ENCODE measurements around the gene PPP4R3B. TPM values are rescaled to one million over a fixed set of nuclear protein-coding genes. Genes with fewer than 3 reads are reported as not detected.
"Not testable (repeated sequence)": the region's sequence is repeated elsewhere in the genome, so short reads cannot be mapped to it uniquely, and the experiment has no call there.

Gene PPP4R3B
- total and polyA plus RNA-seq, 4 experiments from 2014 or later = 76.7 to 114 (median 97.8) TPM

DNA sequence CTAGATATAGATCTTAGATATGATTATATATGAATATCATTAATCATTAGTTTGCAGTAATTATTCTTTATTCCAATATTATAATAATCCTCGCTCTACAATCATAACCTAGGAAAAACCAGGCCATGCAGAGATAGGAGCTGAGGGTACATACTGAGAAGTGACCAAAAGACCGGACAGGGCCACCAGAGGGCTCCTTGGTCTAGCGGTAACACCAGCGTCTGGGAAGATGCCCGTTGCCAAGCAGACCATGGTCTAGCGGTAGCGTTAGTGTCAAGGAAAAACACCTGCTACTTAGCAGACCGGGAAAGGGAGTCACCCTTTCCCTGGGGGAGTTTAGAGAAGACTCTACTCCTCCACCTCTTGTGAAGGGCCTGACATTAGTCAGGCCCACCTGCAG, 48.4 kb downstream of the PPP4R3B start:
- H3K27ac ChIP-seq (ENCODE audit: low read depth, low read length); H3K9me3 ChIP-seq (ENCODE audit: control insufficient read depth in 1 of 2, low read length in 2 of 2); H3K9me3 Mint-ChIP-seq; H3K4me3 Mint-ChIP-seq; H3K27me3 ChIP-seq (ENCODE audit: insufficient read depth, low read length); H3K27ac Mint-ChIP-seq; intact Hi-C loops (cut with micrococcal nuclease); POLR2A ChIA-PET (ENCODE audit: partially characterized antibody); H3K4me3 ChIP-seq (ENCODE audit: low read length in 2 of 2); DNase-seq; CTCF ChIA-PET (ENCODE audit: partially characterized antibody); H3K27me3 Mint-ChIP-seq: not testable (repeated sequence)
- H3K36me3 Mint-ChIP-seq = peaks cover 42 to 65% of the 10 kb centered on the region in 2 donors
- Histone ChIP-seq H3K4me1 (ENCODE audit: insufficient read depth, low read length) (peaks cover 20% of the 10 kb centered on the region), H3K36me3 (ENCODE audit: insufficient read depth, low read length) (peaks cover 25% of the 10 kb centered on the region)
- H3K4me1 Mint-ChIP-seq = peaks cover 11 to 25% (median 17%) of the 10 kb centered on the region in 4 donors

DNA sequence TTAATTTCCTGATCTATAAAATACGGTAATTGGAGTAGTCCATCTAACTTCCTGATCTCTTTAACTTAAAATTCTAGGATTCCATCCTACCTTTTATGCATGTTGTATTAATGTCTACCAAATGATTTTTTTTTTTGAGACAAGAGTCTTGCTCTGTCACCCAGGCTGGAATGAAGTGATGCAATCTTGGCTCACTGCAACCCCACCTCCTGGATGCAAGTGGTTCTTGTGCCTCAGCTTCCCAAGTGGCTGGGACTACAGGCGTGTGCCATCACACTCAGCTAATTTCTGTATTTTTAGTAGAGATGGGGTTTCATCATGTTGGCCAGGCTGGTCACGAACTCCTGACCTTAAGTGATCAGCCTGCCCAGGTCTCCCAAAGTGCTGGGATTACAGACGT, 50.1 kb downstream of the PPP4R3B start:
- ChIA-PET CTCF (ENCODE audit: partially characterized antibody) (no interaction called here), POLR2A (ENCODE audit: partially characterized antibody) (no interaction called here)
- Mint-ChIP-seq H3K27ac (peak overlapping the region in 6 of 7 donors; percentile 29 to 80 (median 46)), H3K27me3 (no peaks in the 10 kb centered on the region), H3K4me3 (no peak overlapping the region), H3K36me3 (peaks cover 52 to 65% of the 10 kb centered on the region in 2 donors), H3K9me3 (peaks cover 0 to 3% (median 0%) of the 10 kb centered on the region in 8 donors), H3K4me1 (peaks cover 11 to 26% (median 17%) of the 10 kb centered on the region in 4 donors)
- peaks cover 42% of the 10 kb centered on the region for H3K36me3 ChIP-seq (ENCODE audit: insufficient read depth, low read length)
- H3K4me3 ChIP-seq (ENCODE audit: low read length in 2 of 2) = no peak overlapping the region
- no peak for DNase-seq
- intact Hi-C loops (cut with micrococcal nuclease) = no loop called here
- peaks cover 20% of the 10 kb centered on the region for H3K4me1 ChIP-seq (ENCODE audit: insufficient read depth, low read length)
- H3K27ac ChIP-seq (ENCODE audit: low read depth, low read length) = no peak overlapping the region
- no peaks in the 10 kb centered on the region for H3K27me3 ChIP-seq (ENCODE audit: insufficient read depth, low read length)
- H3K9me3 ChIP-seq (ENCODE audit: control insufficient read depth in 1 of 2, low read length in 2 of 2) = no peaks in the 10 kb centered on the region

DNA sequence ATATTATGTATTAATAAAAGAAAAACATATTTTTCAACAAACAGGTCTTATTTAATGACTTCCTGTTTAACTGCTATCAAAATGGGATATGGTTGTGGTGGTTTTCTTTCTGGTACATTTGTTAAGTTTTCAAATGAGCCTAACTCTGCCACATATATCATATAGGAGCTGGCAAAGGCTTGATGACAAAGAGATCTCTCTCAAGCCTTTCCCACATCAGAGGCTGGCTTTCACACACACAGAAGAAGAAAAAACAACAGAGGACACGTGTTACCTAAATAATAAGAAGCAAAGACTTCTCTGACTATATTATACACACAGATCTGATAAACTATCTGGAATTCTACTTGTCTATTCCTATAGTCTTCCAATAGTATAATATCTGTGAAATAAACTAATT, 51.8 kb downstream of the PPP4R3B start:
- H3K27me3 ChIP-seq (ENCODE audit: insufficient read depth, low read length) = no peaks in the 10 kb centered on the region
- Mint-ChIP-seq H3K27ac (peak overlapping the region in 4 of 7 donors; percentile 5 to 73 (median 15)), H3K27me3 (no peaks in the 10 kb centered on the region), H3K4me3 (peak overlapping the region in 1 of 8 donors; percentile 34), H3K9me3 (peaks cover 0 to 5% (median 4%) of the 10 kb centered on the region in 8 donors), H3K4me1 (peaks cover 11 to 26% (median 17%) of the 10 kb centered on the region in 4 donors), H3K36me3 (peaks cover 67 to 75% of the 10 kb centered on the region in 2 donors)
- H3K4me1 ChIP-seq (ENCODE audit: insufficient read depth, low read length) = peaks cover 20% of the 10 kb centered on the region
- CTCF ChIA-PET (ENCODE audit: partially characterized antibody) = interaction anchor here (1.0 kb wide), 1 partner anchor 46 kb away, joined by 3 read pairs; the partner anchor contains the start of gene CFAP36
- H3K27ac ChIP-seq (ENCODE audit: low read depth, low read length) = no peak overlapping the region
- DNase-seq = peak in 4 of 5 donors; percentile 8 to 25 (median 16)
- H3K9me3 ChIP-seq (ENCODE audit: control insufficient read depth in 1 of 2, low read length in 2 of 2) = no peaks in the 10 kb centered on the region
- H3K36me3 ChIP-seq (ENCODE audit: insufficient read depth, low read length) = peaks cover 47% of the 10 kb centered on the region
- intact Hi-C loops (cut with micrococcal nuclease) = no loop called here
- H3K4me3 ChIP-seq (ENCODE audit: low read length in 2 of 2) = no peak overlapping the region
- POLR2A ChIA-PET (ENCODE audit: partially characterized antibody) = no interaction called here

DNA sequence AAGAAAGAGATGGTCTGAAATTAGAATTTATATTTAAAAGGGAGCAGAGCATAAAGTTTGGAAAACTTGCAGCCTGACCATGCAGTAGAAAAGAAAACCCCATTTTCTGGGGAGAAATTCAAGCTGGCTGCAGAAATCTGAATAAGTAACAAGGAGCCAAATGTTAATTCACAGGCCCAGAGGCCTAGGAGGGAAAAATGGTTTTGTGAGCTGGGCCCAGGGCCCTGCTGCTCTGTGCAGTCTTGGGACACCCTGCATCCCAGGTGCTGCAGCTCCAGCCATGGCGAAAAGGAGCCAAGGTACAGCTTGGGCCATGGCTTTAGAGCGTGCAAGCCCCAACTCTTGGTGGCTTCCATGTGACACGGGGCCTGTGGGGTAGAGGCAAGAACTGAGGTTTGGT, 56.6 kb downstream of the PPP4R3B start:
- Histone ChIP-seq H3K36me3 (ENCODE audit: insufficient read depth, low read length) (peaks cover 71% of the 10 kb centered on the region), H3K27me3 (ENCODE audit: insufficient read depth, low read length) (no peaks in the 10 kb centered on the region), H3K9me3 (ENCODE audit: control insufficient read depth in 1 of 2, low read length in 2 of 2) (no peaks in the 10 kb centered on the region), H3K4me1 (ENCODE audit: insufficient read depth, low read length) (peaks cover 3% of the 10 kb centered on the region), H3K27ac (ENCODE audit: low read depth, low read length) (no peak overlapping the region), H3K4me3 (ENCODE audit: low read length in 2 of 2) (no peak overlapping the region)
- intact Hi-C loops (cut with micrococcal nuclease) = no loop called here
- no peak for DNase-seq
- peaks cover 69 to 76% of the 10 kb centered on the region in 2 donors for H3K36me3 Mint-ChIP-seq
- ChIA-PET CTCF (ENCODE audit: partially characterized antibody) (no interaction called here), POLR2A (ENCODE audit: partially characterized antibody) (interaction anchor here (1.1 kb wide), 1 partner anchor 57 kb away, joined by 3 read pairs; no protein-coding TSS in a partner anchor)
- H3K27me3 Mint-ChIP-seq = no peaks in the 10 kb centered on the region
- no peak overlapping the region for H3K4me3 Mint-ChIP-seq
- peaks cover 0 to 5% (median 4%) of the 10 kb centered on the region in 8 donors for H3K9me3 Mint-ChIP-seq
- H3K27ac Mint-ChIP-seq = no peak overlapping the region
- H3K4me1 Mint-ChIP-seq = peaks cover 5 to 12% (median 5%) of the 10 kb centered on the region in 4 donors

DNA sequence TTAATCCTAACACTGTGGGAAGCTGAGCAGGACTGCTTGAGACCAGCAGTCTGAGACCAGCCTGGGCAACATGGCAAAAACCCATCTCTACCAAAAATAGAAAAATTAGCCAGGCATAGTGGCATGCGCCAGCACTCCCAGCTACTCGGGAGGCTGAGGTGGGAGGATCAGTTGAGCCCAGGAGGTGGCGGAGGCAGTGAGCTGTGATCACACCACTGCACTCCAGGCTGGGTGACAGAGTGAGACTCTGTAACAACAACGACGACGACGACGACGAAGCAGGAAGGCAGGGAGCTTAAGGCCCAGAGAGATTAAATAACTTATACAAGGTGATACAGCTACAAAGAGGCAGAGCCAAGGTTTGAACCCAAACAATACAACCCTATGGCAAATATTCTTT, 60.6 kb downstream of the PPP4R3B start:
- DNase-seq = no peak
- intact Hi-C loops (cut with micrococcal nuclease) = no loop called here
- H3K4me3 Mint-ChIP-seq = no peak overlapping the region
- peaks cover 0 to 5% (median 2%) of the 10 kb centered on the region in 8 donors for H3K9me3 Mint-ChIP-seq
- Histone ChIP-seq H3K9me3 (ENCODE audit: control insufficient read depth in 1 of 2, low read length in 2 of 2) (no peaks in the 10 kb centered on the region), H3K36me3 (ENCODE audit: insufficient read depth, low read length) (peaks cover 51% of the 10 kb centered on the region), H3K27me3 (ENCODE audit: insufficient read depth, low read length) (no peaks in the 10 kb centered on the region), H3K4me1 (ENCODE audit: insufficient read depth, low read length) (no peaks in the 10 kb centered on the region), H3K27ac (ENCODE audit: low read depth, low read length) (no peak overlapping the region), H3K4me3 (ENCODE audit: low read length in 2 of 2) (no peak overlapping the region)
- peaks cover 48 to 75% of the 10 kb centered on the region in 2 donors for H3K36me3 Mint-ChIP-seq
- ChIA-PET CTCF (ENCODE audit: partially characterized antibody) (interaction anchor here (1.3 kb wide), 1 partner anchor 37 kb away, joined by 3 read pairs; the partner anchor contains the start of gene CFAP36), POLR2A (ENCODE audit: partially characterized antibody) (interaction anchor here (1.0 kb wide), 2 partner anchors 26 to 37 kb away, joined by 4 read pairs; partner anchors contain the start of gene CFAP36)
- H3K27ac Mint-ChIP-seq = peak overlapping the region in 1 of 7 donors; percentile 51
- H3K27me3 Mint-ChIP-seq = no peaks in the 10 kb centered on the region
- peaks cover 6 to 10% (median 8%) of the 10 kb centered on the region in 4 donors for H3K4me1 Mint-ChIP-seq

DNA sequence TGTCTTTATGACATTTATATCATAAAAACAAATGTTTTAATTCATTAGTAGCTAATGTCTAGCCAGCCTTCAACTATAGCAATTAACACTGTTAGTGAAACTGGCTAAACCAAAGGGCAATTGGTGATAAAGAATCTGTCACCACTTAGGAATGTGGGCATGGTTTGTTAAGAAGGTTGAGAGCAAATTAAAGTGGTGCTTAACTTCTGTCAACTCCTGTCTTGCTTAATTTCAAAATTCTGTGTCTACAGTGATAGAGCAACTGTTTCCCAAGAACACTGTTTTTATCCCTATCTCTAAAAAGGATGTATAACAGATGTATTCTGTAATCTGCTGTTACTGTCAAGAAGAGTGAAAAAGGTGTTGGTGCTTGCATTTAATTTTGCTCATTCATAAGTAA, 61.4 kb downstream of the PPP4R3B start:
- intact Hi-C loops (cut with micrococcal nuclease) = no loop called here
- Histone ChIP-seq H3K27me3 (ENCODE audit: insufficient read depth, low read length) (no peaks in the 10 kb centered on the region), H3K36me3 (ENCODE audit: insufficient read depth, low read length) (peaks cover 48% of the 10 kb centered on the region), H3K4me3 (ENCODE audit: low read length in 2 of 2) (no peak overlapping the region), H3K9me3 (ENCODE audit: control insufficient read depth in 1 of 2, low read length in 2 of 2) (no peaks in the 10 kb centered on the region), H3K4me1 (ENCODE audit: insufficient read depth, low read length) (no peaks in the 10 kb centered on the region), H3K27ac (ENCODE audit: low read depth, low read length) (no peak overlapping the region)
- Mint-ChIP-seq H3K27ac (peak overlapping the region in 4 of 7 donors; percentile 22 to 74 (median 59)), H3K4me1 (peaks cover 6 to 10% (median 8%) of the 10 kb centered on the region in 4 donors), H3K9me3 (no peaks in the 10 kb centered on the region), H3K4me3 (no peak overlapping the region), H3K27me3 (no peaks in the 10 kb centered on the region), H3K36me3 (peaks cover 40 to 67% of the 10 kb centered on the region in 2 donors)
- ChIA-PET POLR2A (ENCODE audit: partially characterized antibody) (interaction anchor here (1.0 kb wide), 2 partner anchors 25 to 36 kb away, joined by 4 read pairs; partner anchors contain the start of gene CFAP36), CTCF (ENCODE audit: partially characterized antibody) (no interaction called here)
- DNase-seq = no peak

DNA sequence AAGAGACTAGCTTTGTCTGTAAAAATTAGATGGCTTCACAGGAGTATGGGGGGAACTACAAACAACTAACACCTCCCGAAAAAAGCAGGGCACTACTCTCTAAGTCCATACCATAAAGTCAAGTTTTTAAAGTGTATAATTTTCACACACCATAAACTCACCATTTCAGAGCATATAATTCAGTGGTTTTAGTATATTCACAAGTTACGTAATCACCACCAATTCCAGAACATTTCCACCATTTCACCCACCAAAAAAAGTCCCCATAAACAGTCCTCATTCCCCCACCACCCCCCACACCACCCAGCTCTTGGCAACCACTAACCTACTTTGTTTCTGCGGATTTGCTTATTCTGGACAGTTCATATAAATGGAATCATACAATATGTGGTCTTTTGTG, 64.1 kb downstream of the PPP4R3B start:
- no peaks in the 10 kb centered on the region for H3K9me3 ChIP-seq (ENCODE audit: control insufficient read depth in 1 of 2, low read length in 2 of 2)
- Mint-ChIP-seq H3K4me1 (peaks cover 5 to 10% (median 8%) of the 10 kb centered on the region in 4 donors), H3K27me3 (no peaks in the 10 kb centered on the region), H3K9me3 (no peaks in the 10 kb centered on the region), H3K36me3 (peaks cover 30 to 60% of the 10 kb centered on the region in 2 donors), H3K4me3 (no peak overlapping the region), H3K27ac (peak overlapping the region in 6 of 7 donors; percentile 18 to 79 (median 38))
- no peak overlapping the region for H3K4me3 ChIP-seq (ENCODE audit: low read length in 2 of 2)
- H3K36me3 ChIP-seq (ENCODE audit: insufficient read depth, low read length) = peaks cover 45% of the 10 kb centered on the region
- no peak for DNase-seq
- no peaks in the 10 kb centered on the region for H3K27me3 ChIP-seq (ENCODE audit: insufficient read depth, low read length)
- no peaks in the 10 kb centered on the region for H3K4me1 ChIP-seq (ENCODE audit: insufficient read depth, low read length)
- CTCF ChIA-PET (ENCODE audit: partially characterized antibody) = no interaction called here
- H3K27ac ChIP-seq (ENCODE audit: low read depth, low read length) = no peak overlapping the region
- intact Hi-C loops (cut with micrococcal nuclease) = no loop called here
- POLR2A ChIA-PET (ENCODE audit: partially characterized antibody) = interaction anchor here (2.2 kb wide), 1 partner anchor 34 kb away, joined by 7 read pairs; the partner anchor contains the start of gene CFAP36

Measured in CD4-positive, alpha-beta memory T cell (primary cell).